ENCODE results near the gene SKAP1.

DNA sequence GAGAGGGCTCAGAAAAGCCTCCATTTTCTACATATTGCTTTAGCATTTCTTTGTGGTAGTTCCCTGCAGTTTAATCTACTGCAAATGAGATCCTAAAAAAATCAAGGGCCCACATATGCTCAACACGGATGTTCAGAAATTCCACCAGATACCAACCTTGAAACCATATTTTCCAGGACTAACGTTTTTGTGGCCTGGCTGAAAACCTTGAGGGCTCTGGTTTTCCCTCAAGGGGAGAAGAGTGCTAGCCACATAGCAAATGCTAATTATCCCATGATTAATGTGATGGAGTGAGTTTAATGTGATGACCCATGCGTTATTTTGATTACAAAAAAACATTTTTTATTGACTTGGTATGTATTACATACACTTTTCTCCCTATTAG lies 253.6 kb downstream of the SKAP1 start:
- TF ChIP-seq, protein P1, sequence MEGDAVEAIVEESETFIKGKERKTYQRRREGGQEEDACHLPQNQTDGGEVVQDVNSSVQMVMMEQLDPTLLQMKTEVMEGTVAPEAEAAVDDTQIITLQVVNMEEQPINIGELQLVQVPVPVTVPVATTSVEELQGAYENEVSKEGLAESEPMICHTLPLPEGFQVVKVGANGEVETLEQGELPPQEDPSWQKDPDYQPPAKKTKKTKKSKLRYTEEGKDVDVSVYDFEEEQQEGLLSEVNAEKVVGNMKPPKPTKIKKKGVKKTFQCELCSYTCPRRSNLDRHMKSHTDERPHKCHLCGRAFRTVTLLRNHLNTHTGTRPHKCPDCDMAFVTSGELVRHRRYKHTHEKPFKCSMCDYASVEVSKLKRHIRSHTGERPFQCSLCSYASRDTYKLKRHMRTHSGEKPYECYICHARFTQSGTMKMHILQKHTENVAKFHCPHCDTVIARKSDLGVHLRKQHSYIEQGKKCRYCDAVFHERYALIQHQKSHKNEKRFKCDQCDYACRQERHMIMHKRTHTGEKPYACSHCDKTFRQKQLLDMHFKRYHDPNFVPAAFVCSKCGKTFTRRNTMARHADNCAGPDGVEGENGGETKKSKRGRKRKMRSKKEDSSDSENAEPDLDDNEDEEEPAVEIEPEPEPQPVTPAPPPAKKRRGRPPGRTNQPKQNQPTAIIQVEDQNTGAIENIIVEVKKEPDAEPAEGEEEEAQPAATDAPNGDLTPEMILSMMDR (IDR thresholded peaks at IDR 0.05; ENCODE audit: insufficient read depth, low read length, poor library complexity, severe bottlenecking), result no peak
- TF ChIP-seq EZH2phosphoT487 (conservative IDR thresholded peaks at IDR 0.05; ENCODE audit: low read length), result no peak

Data from SU-DHL-6 (cell line).